WTC11 (cell line): ENCODE results near the gene NDRG2.

Source experiments
- CTCF ChIP-seq: fragments of 200-600 bp; IDR thresholded peaks from 2 replicates; pipeline ENCODE4 v1.8.0; 2022; ENCODE audit warnings: antibody characterized with exemption
- E2F4 ChIP-seq: sonication (generic); formaldehyde crosslinking; IDR thresholded peaks from 2 replicates; pipeline ENCODE4 v1.8.1; 2022; ENCODE audit warnings: low read depth, mild to moderate bottlenecking, moderate library complexity, missing genetic modification reagents, borderline replicate concordance
- FOXP1 ChIP-seq: sonication (generic); formaldehyde crosslinking; IDR thresholded peaks from 2 replicates; pipeline ENCODE4 v1.8.0; 2022; ENCODE audit warnings: missing genetic modification reagents, mild to moderate bottlenecking, moderate library complexity, borderline replicate concordance
- IRF2 ChIP-seq: sonication (generic); formaldehyde crosslinking; IDR thresholded peaks from 2 replicates; pipeline ENCODE4 v1.8.0; 2022; ENCODE audit warnings: low read depth, missing genetic modification reagents, borderline replicate concordance
- JUN ChIP-seq: sonication (generic); formaldehyde crosslinking; IDR thresholded peaks from 2 replicates; pipeline ENCODE4 v1.8.0; 2023; ENCODE audit warnings: mild to moderate bottlenecking, missing genetic modification reagents
- SMAD3 ChIP-seq: sonication (generic); formaldehyde crosslinking; IDR thresholded peaks from 2 replicates; pipeline ENCODE4 v1.8.0; 2022; ENCODE audit warnings: missing genetic modification reagents, mild to moderate bottlenecking, borderline replicate concordance
- TCF7 ChIP-seq: sonication (generic); formaldehyde crosslinking; IDR thresholded peaks from 2 replicates; pipeline ENCODE4 v1.8.0; 2022; ENCODE audit warnings: mild to moderate bottlenecking, low read depth, missing genetic modification reagents, moderate library complexity
- TEAD4 ChIP-seq: sonication (generic); formaldehyde crosslinking; IDR thresholded peaks from 2 replicates; pipeline ENCODE4 v1.8.0; 2022; ENCODE audit warnings: mild to moderate bottlenecking, missing genetic modification reagents
- TP53 ChIP-seq: sonication (generic); formaldehyde crosslinking; IDR thresholded peaks from 2 replicates; pipeline ENCODE4 v1.8.1; 2023; ENCODE audit warnings: mild to moderate bottlenecking, missing genetic modification reagents
- TF ChIP-seq, protein P1 (sequence below): sonication (generic); formaldehyde crosslinking; IDR thresholded peaks from 2 replicates; pipeline ENCODE4 v1.8.1; 2023; ENCODE audit warnings: mild to moderate bottlenecking, missing genetic modification reagents, moderate library complexity
- TF ChIP-seq, protein P2 (sequence below): sonication (generic); formaldehyde crosslinking; IDR thresholded peaks from 2 replicates; pipeline ENCODE4 v1.8.1; 2023; ENCODE audit warnings: mild to moderate bottlenecking, missing genetic modification reagents

DNA sequence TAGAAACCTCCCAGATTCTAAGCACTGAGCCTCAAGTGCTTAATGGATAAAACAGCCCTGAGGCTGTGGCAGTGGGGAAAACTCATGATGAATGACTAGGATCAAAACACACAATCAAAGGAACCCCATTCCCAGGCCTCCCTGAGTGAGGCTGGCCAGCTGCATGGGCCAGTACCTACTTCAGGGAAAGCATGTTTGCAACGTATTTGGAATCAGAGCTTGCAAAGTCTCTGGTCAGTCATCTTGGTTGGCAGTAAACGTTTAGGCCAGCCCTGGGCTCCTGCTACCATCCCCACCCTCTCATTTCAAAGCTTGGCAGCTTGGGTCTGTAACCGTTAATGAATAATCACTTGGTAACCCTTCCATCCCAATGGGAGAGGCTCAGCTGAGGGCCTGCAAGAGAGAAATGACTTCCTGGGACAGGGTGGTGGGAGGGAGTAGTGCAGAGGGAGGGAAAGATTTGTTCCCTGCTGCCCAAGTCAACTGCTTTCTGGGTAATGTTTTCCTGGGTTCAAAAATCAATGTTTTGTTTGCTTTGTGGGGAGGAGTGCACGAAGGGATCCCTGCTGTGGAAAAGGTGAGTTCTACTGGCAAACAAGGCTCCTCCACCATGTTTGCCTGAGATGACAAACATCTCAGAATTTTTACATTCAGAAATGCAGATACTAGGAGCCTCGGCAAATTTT, 30.7 kb upstream of the NDRG2 start:
- TF ChIP-seq JUN (CRISPR knock-in tag) = no peak
- TF ChIP-seq IRF2 (CRISPR knock-in tag) = no peak
- TF ChIP-seq FOXP1 (CRISPR knock-in tag) = no peak
- TF ChIP-seq CTCF = no peak
- no peak for TF ChIP-seq TCF7
- TF ChIP-seq E2F4 (CRISPR knock-in tag) = no peak
- TF ChIP-seq, protein P1, sequence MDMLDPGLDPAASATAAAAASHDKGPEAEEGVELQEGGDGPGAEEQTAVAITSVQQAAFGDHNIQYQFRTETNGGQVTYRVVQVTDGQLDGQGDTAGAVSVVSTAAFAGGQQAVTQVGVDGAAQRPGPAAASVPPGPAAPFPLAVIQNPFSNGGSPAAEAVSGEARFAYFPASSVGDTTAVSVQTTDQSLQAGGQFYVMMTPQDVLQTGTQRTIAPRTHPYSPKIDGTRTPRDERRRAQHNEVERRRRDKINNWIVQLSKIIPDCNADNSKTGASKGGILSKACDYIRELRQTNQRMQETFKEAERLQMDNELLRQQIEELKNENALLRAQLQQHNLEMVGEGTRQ (CRISPR knock-in tag) = no peak
- TF ChIP-seq, protein P2, sequence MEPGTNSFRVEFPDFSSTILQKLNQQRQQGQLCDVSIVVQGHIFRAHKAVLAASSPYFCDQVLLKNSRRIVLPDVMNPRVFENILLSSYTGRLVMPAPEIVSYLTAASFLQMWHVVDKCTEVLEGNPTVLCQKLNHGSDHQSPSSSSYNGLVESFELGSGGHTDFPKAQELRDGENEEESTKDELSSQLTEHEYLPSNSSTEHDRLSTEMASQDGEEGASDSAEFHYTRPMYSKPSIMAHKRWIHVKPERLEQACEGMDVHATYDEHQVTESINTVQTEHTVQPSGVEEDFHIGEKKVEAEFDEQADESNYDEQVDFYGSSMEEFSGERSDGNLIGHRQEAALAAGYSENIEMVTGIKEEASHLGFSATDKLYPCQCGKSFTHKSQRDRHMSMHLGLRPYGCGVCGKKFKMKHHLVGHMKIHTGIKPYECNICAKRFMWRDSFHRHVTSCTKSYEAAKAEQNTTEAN = no peak
- no peak for TF ChIP-seq TEAD4
- TF ChIP-seq TP53 (CRISPR knock-in tag) = no peak
- no peak for TF ChIP-seq SMAD3 (CRISPR knock-in tag)
